Suppressor macrophage treated with lipopolysaccharide for 1 hour (primary cell): ENCODE measurements around the gene BRCA1.
"Not testable (repeated sequence)": the region's sequence is repeated elsewhere in the genome, so short reads cannot be mapped to it uniquely, and the experiment has no call there.

ENCODE experiments used
- DNase-seq, 3 donors: peaks; one replicate each; pipeline ENCODE4 v3.0.0-alpha.2; 2020 to 2022

The BRCA1 gene

GRCh38 chr17:43133439-43133838 is 8.3 kb upstream of the BRCA1 start:
- DNase-seq, result peak; percentile 26 to 48 (median 29)

DNA sequence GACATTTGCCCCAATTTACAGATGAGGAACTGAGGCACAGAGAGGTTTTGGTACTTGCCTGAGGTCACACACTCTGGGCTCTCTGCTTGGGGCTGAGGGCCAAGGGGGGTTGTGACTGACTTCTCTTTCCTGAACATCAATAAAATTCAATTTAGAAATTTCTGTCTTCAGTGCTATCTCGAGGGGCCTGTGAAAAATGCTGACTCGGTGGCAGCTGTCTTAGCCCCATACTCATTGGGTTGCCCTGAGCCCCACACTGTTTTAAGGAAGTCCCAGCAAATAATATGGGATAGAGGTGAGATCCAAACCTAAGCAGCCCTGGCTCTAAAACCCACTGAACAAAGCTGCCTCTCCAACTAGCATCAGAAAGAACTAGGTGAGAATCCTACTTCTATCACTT is 7.0 kb upstream of the BRCA1 start:
- no peak for DNase-seq

GRCh38 chr17:43129671-43130010 is 4.5 kb upstream of the BRCA1 start:
- peak in 1 of 3 donors; percentile 8 for DNase-seq

GRCh38 chr17:43127333-43127876 is 2.2 kb upstream of the BRCA1 start:
- not testable (repeated sequence) for DNase-seq

GRCh38 chr17:43126911-43127290 is 1.7 kb upstream of the BRCA1 start:
- DNase-seq, result no peak

DNA sequence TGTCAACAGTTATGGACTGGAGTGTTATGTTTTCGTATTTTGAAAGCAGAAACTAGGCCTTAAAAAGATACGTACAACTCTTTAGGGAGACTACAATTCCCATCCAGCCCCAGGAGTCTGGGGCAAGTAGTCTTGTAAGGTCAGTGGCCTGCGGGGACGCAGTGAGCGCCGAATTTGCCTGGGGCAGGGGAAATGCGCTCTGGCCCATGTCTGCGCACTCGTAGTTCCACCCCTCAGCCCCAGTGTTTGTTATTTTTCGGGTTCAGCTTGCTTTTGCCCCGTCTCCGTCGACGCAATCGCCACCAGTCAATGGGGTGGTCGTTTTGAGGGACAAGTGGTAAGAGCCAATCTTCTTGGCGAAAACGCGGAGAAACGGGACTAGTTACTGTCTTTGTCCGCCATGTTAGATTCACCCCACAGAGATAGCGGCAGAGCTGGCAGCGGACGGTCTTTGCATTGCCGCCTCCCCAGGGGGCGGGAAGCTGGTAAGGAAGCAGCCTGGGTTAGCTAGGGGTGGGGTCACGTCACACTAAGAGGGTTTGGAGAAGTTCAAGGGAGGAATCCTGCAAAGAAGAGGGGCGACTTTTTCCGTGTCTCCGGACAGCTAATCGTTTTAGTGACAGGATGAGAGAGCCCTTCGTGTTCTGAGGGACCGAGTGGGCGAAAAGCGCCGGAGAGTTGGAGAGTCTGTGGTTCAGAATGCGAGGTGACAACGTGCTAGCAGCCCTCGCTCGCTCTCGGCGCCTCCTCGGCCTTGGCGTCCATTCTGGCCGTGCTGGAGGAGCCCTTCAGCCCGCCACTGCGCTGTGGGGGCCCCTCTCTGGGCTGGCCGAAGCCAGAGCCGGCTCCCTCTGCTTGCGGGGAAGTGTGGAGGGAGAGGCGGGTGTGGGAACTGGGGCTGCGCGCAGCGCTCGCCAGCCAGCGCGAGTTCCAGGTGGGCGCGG is 1.1 kb upstream of the BRCA1 start:
- DNase-seq, result no peak

GRCh38 chr17:43118679-43119615 is 6.2 kb downstream of the BRCA1 start:
- no peak for DNase-seq

DNA sequence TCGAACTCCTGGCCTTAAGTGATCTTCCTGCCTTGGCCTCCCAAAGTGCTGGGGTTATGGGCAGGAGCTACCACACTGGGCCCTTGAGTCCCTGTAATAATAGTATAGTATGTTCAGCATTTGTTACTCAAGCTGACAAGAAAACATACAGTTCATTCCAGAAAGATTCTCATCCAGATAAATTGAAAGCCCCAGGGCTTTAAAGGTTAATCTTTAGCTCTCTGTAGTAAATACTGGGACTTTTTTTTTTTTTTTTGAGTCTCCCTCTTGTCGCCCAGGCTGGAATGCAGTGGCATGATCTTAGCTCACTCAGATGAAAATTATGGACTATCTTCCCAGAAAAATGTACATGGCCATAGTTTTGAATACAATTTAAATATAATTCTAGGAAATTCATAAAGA is 11.0 kb downstream of the BRCA1 start:
- DNase-seq, result no peak

DNA sequence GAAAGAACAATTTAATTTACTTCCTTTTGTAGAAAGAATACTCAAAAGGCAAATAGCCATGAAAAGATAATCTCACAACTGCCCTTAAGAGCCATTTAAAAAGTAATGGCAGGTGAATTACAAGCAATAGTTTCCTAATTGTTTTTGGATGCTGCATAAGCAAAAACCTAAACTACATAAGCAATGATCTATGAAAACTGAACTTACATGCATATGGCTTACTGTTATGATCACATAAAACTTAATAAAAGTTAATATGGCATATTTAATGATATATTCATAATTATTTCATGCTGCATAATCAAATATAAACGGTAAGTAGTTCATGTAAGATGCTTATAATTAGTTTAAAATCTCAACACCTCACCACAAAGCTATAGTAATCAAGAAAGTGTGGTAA is 18.6 kb downstream of the BRCA1 start:
- peak in 1 of 3 donors; percentile 8 for DNase-seq

DNA sequence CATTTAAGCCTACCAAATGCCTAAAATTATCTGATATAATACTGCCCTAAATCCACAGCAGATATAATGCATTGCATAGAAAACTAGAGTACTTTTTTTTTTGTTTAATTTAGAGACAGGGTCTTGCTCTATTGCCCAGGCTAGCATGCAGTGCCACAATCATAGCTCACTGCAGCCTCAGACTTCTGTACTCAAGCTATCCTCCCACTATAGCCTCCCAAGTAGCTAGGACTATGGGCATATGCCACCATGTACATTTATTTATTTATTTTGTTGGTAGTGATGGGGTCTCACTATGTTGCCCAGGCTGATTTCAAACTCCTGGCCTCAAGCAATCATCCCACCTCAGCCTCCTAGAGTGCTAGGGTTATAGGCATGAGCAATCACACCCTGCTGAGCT is 20.0 kb downstream of the BRCA1 start:
- DNase-seq, result peak in 1 of 3 donors; percentile 8

- peak in 1 of 3 donors; percentile 11 for DNase-seq
These were observed 20.5 kb downstream of the BRCA1 start for GRCh38 chr17:43104665-43105064.

DNA sequence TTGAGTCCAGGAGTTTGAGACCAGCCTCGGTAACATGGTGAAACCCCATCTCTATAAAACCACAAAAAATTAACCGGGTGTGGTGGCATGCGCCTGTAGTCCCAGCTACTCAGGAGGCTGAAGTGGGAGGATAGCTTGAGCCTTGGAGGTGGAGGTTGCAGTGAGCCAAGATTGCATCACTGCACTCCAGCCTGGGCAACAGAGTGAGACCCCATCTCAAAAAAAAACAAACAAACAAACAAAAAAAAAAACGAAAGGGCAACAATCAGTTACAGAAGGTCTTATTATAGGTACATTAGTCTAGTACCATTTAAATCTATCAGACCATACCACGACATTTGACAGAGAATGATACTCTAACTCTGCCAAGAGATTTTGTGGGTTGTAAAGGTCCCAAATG is 29.8 kb downstream of the BRCA1 start:
- DNase-seq, result not testable (repeated sequence)

DNA sequence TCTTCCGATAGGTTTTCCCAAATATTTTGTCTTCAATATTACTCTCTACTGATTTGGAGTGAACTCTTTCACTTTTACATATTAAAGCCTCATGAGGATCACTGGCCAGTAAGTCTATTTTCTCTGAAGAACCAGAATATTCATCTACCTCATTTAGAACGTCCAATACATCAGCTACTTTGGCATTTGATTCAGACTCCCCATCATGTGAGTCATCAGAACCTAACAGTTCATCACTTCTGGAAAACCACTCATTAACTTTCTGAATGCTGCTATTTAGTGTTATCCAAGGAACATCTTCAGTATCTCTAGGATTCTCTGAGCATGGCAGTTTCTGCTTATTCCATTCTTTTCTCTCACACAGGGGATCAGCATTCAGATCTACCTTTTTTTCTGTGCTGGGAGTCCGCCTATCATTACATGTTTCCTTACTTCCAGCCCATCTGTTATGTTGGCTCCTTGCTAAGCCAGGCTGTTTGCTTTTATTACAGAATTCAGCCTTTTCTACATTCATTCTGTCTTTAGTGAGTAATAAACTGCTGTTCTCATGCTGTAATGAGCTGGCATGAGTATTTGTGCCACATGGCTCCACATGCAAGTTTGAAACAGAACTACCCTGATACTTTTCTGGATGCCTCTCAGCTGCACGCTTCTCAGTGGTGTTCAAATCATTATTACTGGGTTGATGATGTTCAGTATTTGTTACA is 30.9 kb downstream of the BRCA1 start:
- no peak for DNase-seq

GRCh38 chr17:43092901-43093300 is 32.3 kb downstream of the BRCA1 start:
- no peak for DNase-seq

DNA sequence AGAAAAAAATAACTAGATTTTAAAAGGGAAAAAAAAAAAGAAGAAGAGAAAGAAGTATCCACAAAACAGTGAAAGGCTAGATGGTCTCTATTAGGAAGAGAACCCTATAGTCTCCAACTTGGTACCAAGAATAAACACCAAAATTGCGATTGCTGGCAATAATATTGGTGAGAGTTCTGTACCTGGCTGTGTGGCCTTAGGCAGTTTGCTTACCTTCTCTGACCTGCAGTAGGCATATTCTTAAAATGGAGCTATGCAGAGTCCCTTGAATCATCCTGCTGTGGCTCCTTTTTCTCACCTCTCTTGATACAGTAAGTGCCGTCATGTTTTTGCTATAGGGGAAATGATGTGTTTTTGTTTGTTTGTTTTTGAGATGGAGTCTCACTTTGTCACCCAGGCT is 35.1 kb downstream of the BRCA1 start:
- no peak for DNase-seq

DNA sequence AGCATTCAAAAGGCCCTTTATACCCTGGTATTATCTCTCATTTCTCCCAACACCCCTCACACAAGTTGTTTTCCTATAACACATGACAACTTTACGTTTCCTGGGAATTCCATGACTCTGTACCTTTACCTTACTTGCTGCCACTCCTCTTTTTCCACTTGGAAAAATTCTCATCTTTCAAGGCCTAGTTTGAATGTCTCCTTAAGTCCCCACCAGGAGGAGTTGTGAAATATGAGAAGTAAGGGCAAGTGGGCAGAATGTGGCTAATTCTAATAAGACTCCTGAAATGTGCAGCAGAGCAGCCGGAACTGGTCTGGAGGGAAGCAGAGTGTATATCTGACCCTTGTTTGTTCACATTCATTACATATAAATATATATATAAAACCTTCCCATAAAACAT is 39.7 kb downstream of the BRCA1 start:
- peak in 2 of 3 donors; percentile 3 to 8 for DNase-seq

GRCh38 chr17:43079641-43080302 is 45.4 kb downstream of the BRCA1 start:
- no peak for DNase-seq

- no peak for DNase-seq
These were observed 50.3 kb downstream of the BRCA1 start for GRCh38 chr17:43074869-43075268.

DNA sequence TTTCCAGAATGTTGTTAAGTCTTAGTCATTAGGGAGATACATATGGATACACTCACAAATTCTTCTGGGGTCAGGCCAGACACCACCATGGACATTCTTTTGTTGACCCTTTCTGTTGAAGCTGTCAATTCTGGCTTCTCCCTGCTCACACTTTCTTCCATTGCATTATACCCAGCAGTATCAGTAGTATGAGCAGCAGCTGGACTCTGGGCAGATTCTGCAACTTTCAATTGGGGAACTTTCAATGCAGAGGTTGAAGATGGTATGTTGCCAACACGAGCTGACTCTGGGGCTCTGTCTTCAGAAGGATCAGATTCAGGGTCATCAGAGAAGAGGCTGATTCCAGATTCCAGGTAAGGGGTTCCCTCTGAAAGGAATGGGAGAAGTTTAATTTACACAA is 54.3 kb downstream of the BRCA1 start:
- DNase-seq, result no peak

- no peak for DNase-seq
These were observed 54.9 kb downstream of the BRCA1 start for GRCh38 chr17:43070257-43070656.

GRCh38 chr17:43069368-43069898 is 55.7 kb downstream of the BRCA1 start:
- no peak for DNase-seq
